Jurkat, Clone E6-1 (cell line): Measurements from ENCODE around the gene CDKN2AIP.
"Not testable (repeated sequence)": the region's sequence is repeated elsewhere in the genome, so short reads cannot be mapped to it uniquely, and the experiment has no call there.

Experiments
- DNase-seq: peaks from one replicate; pipeline ENCODE4 v3.0.0-alpha.2; 2011; ENCODE audit warnings: low read depth, low spot score
- H3K4me3 ChIP-seq: 2 replicates; pipeline ENCODE4 v1.5.1; 2011; ENCODE audit warnings: mild to moderate bottlenecking, low read length, control low read depth, moderate library complexity

Gene CDKN2AIP

DNA sequence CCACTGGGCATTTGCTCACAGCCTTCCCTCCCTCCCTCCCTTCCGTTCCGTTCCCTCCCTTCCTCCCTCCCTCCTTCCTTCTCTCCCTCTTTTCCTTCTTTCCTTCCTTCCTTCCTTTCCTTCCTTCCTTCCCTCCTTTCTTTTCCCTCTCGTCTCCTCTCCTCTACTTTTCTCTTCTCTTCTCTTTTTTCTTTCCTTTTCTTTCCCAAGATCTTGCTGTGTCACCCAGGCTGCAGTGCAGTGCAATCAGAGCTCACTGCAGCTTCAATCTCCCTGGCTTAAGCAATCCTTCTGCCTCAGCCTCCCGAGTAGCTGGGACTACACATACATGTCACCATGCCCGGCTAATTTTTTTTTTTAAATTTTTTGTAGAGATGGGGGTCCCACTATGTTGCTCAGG, 33.7 kb downstream of the CDKN2AIP start:
- no peak overlapping the region for H3K4me3 ChIP-seq
- DNase-seq: no peak

DNA sequence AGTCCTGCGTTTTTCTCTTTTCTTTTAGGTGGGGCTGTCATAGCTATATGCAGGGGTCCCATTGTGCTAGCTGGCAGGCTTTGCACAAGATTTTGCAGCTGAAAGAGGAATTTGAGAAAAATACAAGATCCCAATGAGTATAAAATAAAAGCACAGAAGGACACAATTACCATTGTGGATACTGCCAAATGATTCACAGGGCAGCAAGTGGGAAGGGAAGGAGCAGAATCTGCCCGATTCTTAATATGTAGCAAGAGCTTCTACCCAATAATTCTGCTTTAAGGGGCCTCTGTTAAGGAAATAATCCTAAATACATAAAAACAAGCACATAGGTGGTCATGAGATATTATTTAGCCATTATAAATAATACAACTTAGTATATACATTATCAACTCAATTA, 34.5 kb downstream of the CDKN2AIP start:
- H3K4me3 ChIP-seq: no peak overlapping the region
- no peak for DNase-seq

DNA sequence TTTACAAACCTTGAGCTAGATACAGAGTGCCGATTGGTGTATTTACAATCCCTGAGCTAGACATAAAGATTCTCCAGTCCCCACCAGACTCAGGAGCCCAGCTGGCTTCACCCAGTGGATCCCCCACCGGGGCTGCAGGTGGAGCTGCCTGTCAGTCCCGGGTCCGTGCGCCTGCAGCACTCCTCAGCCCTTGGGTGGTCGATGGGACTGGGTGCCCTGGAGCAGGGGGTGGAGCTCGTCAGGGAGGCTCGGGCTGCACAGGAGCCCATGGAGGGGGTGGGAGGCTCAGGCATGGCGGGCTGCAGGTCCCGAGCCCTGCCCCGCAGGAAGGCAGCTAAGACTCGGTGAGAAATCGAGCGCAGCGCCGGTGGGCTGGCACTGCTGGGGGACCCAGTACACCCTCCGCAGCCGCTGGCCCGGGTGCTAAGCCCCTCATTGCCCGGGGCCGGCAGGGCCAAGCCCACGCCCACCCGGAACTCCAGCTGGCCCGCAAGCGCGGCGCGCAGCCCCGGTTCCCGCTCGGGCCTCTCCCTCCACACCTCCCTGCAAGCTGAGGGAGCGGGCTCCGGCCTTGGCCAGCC, 38.2 kb downstream of the CDKN2AIP start:
- DNase-seq, H3K4me3 ChIP-seq: not testable (repeated sequence)

DNA sequence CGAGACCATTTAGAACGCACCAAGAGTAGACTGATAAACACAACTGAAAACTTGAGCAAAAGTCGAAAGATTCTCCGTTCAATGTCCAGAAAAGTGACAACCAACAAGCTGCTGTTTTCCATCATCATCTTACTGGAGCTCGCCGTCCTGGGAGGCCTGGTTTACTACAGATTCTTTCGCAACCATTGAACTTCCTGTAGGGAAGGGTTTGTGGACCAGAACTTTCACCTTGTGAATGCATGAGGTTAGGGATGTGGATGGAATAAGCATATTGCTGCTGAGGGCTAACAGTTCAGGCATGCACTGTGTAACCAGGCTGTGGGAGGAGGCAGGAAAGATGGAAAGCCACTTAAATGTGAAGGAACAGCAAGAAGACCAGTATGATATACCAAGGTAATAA, 39.6 kb downstream of the CDKN2AIP start:
- DNase-seq: no peak
- H3K4me3 ChIP-seq: no peak overlapping the region

DNA sequence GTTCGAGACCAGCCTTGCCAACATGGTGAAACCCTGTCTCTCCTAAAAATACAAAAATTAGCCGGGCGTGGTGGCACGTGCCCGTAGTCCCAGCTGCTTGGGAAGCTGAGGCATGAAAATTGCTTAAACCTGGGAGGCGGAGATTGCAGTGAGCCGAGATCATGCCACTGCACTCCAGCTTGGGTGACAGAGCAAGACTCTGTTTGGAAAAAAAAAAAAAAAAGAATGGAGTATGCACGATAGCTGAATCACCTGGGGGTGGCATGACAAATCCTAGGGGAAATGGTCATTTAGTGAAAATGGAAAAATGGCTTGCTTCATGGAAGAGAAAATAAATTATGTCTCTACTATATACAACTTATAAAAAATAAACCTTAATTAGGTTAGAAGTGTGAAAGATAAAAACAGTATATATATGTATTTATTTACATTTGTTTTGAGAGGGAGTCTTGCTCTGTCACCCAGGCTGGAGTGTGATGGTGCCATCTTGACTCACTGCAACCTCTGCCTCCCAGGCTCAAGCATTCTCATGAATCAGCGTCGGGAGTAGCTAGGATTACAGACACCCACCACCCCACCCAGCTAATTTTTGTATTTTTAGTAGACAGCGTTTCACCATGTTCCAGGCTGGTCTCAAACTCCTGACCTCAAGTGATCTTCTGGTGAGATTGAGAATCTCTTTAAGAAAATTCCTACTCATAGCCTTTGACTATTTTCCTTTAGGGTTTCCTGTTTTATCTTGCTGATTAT, 41.1 kb downstream of the CDKN2AIP start:
- no peak for DNase-seq
- no peak overlapping the region for H3K4me3 ChIP-seq

DNA sequence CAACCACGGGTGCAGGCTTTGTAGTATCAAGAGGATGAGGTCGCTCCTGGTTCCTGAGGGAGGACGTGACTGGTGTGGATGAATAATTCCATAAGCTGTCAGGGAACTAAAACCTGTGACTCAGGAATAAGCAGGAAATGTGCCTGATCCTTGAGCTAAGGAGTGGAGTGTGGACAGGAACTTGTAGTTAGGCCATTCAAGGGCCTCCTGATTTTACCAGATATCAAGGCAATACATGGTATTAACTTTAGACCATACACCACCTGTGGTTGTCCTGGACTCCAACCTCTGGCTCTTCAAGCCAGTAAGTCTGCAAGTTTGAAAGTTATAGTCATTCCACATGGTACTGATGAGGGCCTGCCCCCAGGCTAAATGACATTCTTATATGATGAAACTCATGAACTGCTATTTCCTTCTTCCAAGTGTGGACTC, 48.4 kb downstream of the CDKN2AIP start:
- DNase-seq: no peak
- H3K4me3 ChIP-seq: no peak overlapping the region

DNA sequence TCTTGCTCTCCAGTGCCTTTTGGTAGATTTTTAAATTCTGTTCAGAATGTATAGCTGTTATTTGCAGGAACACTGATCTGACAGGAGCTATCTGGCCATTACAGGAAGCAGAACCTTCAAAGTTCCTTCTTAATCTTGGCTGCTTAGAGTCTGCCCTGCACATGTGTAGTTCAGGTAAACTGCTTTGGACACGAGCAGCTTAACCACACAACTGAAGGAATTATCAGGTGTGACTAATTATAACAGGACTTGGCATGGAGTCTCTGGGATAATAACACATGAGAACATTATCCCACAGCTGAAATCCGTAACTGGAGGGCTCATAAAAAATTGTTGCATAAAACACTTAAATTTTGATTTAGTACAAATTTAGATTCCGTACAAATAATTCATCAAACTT, 48.8 kb downstream of the CDKN2AIP start:
- no peak for DNase-seq
- H3K4me3 ChIP-seq: no peak overlapping the region

DNA sequence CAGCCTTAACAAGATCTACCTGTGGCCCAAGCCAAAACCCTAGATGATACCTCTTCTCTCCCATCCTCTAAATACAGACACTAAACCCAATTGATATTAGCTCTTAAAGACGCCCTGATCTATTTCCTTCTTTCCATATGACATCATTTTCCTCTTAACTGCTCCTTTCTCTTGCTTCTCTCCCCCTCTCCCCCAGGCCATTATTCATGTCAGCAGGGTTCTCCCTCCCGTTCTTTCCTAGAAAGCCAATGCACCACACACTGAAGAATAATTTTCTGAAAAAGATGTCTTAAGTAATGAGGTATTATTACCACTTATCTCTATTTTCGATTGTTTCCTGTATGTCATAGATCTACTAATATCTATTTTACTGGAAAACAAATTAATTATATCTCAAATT, 50.7 kb downstream of the CDKN2AIP start:
- H3K4me3 ChIP-seq: no peak overlapping the region
- no peak for DNase-seq
